Stimulated activated CD4-positive, alpha-beta T cell treated with anti-CD3 and anti-CD28 coated beads, Interleukin-4, amount 100 ng/mL, for 24 hours (primary cell): ENCODE measurements around the gene PDGFD.

ENCODE experiments used
- DNase-seq: peaks from one replicate; pipeline ENCODE4 v3.0.0-alpha.2; 2020

Gene PDGFD

DNA sequence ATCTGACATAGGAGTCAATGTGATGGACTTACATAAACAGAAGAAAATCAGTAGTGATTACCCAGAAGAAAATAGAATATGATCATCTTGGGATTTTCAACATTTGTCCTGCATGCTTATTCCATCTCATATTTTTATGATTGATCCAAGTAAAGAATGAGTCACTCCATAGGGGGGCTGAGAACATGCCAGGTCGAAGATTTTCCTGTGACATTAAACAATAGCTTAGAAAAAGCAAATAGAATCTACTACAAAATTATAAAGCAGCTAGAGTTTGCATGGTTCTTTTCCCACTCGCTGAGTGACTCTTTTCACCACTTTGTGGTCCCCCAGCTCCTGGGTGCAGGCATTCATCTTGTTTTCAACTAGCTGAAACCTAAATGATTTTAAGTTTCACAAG is 71.2 kb downstream of the PDGFD start:
- no peak for DNase-seq

DNA sequence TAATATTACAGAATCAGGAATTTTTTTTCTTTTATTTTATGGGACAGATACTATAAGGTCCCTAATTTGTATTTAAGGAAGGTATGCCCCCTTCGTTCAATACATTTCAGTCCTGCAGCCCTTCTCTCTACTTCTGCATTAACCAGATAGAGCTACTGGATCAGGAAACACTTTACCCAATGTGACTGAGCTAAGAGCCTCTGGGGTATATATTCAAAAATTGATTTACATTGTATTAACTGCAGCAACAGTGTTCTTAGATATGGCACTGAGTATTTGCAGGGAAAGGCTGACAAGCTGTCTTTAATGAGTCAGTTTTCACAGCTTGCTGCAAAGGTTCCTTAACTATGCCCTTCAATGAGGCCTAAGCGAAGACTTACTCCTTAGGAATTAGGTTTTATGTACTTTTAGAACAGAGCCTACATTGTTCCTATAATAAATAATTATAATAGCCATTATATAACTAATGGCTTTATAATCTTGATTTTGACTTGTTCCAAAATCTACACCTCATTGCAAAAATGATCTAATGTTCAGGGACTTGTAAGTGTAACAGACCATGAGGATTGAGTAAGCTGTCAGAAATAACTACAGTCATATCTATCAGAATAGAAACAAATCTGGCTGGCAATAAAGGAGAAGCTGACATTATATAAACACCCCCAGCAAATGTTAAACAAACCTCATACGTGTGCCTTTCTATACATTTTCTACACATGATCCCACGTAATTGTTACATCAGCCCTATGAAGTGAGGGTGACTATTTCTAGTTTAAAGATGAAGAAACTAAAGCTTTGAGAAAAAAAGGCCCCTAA is 72.5 kb downstream of the PDGFD start:
- no peak for DNase-seq

DNA sequence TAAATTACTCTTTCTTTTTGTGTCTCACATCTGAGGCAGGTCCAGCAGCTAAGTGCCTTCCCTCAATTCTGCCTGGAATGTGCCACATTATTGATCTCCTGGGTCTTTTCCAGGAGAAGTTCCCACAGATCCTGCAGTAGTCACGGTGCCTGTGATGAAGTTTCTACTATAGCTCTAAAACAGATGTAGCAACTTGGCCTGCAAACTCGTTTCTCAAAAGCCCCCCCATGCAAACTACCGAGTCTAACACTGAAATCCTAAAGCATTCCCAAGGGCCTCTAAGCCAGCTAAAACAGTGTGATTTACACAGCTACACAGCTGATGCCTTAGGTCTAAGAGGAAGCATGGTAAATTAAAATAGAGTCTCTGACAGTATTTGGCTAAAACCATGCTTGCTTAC is 73.2 kb downstream of the PDGFD start:
- no peak for DNase-seq

DNA sequence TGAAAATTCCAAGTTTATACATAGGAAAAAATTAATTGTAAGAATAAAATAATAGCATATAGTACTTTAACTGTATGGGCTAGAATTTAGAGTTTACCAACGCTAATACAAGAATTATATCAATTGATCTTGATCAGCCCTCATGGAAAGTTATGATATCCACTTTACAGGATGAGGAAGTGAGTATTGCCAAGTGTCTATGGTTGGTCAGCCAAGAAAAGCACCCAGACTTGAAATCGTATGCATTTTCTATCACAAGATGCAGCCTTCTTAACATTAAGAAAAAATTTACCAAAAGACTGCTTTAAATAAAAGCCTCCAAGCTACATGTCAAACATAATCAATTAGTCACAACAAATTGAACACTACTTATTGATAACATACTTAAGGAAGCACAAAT is 74.5 kb downstream of the PDGFD start:
- DNase-seq, result no peak

DNA sequence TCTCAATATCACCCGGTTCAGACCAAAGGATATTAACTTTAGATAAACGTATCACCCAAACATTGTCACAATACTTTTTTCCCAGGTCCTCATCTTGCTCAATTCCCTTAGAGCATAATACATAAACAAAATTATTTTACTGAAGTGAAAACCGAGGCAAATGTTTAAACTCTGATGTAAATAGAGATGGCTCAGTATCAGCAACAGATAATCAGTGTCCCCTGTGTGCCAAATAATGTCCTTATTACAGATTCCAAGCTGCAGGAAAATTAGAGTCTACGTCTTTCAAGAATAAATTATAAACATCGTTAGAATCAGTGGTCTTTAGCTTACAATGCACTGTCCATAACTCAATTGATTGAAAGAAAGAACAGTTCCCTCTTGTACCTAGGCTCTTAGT is 77.3 kb downstream of the PDGFD start:
- no peak for DNase-seq

DNA sequence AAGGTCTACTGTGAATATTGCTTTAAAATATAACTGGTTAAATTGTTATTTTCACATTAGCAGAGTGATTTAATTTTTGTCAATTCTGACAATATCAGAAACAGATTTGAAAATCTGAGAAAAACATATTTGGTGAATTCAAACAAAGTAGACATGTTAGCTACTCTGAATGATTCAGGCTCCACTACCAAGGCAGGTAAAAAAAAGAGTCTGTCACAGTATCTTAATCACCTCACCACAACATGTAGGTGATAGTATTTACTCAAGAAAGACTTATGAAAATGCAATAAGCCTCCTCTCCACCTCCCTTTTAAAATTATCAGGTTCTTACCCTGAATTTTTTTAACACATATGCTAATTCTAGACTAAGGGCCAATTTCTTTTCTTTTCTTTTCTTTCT is 85.0 kb downstream of the PDGFD start:
- DNase-seq, result no peak

DNA sequence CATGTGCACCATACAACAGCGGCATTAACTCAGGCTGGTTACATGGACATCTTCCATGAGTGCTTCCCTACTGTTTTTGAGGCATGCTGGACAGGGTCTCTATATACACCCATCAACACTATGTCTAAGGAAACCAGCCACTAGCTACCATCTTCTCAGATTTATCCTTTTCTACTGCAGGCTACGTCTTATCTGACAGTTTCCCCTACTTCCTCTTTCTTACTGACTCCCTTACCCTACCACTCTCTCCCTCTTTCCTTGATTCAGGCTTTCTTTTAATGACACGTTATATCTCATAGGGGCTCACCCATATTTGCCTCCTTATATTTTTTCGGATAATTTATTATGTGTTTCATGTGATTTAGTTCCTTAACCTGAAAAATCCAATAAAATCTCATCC is 85.7 kb downstream of the PDGFD start:
- DNase-seq, result no peak

DNA sequence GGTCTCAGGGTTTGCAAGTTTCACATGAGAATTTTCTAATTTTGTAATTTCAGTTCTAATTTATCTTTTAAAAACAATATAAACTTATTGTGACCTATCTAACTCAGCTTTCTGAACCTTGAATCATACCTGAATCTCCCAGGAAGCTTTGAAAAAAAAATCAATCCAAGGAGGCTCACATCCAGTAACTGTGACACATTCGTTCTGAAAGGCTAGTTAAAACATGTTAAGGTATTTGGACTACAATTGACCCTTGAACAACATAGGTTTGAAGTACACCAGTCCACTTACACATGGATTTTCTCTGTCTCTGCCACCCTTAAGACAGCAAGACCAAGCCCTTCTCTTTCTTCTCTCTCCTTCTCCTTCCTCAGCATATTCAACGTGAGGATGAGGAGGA is 87.5 kb downstream of the PDGFD start:
- DNase-seq, result no peak

DNA sequence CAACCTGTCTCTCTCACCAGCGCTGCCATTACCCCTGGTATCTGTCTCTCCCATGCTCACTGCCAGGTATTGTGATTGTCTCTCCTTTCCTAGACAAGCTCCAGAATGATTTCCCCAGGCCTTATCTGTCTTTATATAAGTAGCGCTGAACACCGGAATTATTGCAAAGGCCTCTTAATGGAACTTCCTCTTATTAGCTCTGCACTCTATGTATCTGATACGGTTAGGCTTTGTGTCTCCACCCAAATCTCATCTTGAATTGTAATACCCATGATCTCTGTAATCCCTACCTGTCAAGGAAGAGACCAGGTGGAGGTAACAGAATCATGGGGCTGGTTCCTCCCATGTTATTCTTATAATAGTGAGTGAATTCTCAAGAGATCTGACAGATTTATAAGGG is 88.2 kb downstream of the PDGFD start:
- no peak for DNase-seq

DNA sequence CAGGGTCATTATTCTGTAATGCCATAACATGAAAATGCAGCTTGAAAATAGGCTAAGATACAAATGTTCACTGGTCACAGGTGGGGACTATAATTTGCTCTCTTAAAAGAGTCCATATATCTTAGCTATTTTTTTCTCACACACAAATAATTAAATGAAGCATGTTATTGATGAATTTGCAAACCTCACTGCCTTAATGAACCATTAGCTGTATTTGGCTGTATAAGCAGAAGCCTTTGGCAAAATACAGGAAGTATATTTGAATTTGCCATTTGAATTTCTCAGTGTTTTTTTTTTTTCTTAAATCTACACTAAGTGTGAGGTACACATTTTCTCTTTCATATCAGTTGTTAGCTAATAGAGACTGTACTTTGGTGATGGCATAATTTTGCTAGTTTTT is 88.9 kb downstream of the PDGFD start:
- DNase-seq, result no peak

DNA sequence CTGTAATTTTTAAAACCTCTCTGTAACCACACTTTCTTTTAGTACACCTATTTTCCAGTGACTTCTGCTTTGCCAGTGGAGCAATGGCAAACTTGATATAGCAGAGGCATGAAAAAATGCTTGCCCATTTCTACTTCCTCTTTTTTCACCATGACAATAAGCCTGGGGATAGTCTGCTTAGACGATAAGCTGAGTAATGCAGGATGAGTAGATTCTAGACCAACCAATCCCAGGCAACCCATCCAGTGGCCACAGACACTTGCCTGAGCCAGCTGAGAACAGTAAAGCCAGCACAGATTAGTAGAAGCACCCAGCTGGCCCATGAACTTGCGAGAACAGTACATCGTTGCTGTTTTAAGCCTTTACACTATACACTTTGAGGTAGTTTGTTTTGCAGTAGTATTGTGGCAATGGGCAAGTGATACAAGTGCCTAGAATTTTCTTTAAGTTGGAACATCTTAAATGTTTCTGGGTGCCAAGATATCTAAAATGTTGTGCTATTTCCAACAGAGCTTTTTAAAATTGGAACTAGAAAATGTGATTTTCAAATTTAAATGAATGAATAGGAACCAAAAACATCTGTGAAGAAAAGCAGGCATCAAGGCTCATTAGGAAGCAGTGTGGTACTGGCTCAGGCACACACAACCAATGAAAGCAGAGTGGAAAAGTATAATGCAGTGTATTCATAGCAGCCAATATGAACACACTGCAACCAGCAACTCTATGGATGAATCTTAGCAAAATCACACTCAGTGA is 89.8 kb downstream of the PDGFD start:
- DNase-seq, result no peak

DNA sequence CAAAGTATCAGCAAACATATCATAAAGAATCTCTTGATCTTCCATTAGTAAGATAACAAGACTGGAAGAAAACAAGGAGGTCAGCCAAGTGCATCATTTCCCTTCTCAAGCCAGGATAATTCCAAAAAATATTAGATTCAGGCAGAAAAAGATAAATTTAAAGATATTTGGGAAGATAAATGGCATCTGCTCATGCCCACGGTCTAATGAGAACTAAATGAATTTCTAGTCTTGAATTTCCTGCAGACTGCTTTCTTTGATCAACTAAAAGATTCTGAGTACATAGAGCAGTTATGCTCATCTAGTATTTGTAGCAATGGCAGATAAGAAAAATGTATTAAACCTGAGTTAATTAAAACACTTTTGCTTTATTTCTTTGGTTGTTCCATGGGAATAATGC is 96.4 kb downstream of the PDGFD start:
- DNase-seq, result no peak

DNA sequence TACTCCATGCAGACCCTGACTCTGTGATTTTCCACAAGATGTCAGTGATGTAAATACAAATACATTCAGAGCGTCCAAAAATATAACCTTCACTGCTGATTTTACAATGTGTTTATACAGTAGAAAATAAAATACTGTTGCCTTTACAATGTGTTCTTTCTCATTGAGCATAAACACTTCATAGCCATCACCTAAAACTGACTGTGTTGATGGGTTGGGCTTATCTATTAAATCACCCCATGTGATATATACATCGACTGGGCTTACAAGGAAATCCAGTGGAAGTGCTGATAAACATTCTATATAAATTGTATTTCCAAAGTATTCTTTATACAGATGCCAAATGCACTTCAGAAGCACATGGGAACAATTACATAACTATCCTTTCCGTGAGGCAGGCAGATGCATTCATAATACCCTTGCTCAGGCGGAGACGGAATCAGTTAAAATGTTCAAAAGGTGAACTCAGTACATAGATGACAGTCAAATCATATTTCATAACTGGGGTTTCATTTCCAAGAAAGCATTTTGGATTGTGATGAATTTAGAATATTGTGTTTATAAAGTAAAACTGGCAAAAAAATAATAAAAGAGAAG is 99.8 kb downstream of the PDGFD start:
- no peak for DNase-seq

DNA sequence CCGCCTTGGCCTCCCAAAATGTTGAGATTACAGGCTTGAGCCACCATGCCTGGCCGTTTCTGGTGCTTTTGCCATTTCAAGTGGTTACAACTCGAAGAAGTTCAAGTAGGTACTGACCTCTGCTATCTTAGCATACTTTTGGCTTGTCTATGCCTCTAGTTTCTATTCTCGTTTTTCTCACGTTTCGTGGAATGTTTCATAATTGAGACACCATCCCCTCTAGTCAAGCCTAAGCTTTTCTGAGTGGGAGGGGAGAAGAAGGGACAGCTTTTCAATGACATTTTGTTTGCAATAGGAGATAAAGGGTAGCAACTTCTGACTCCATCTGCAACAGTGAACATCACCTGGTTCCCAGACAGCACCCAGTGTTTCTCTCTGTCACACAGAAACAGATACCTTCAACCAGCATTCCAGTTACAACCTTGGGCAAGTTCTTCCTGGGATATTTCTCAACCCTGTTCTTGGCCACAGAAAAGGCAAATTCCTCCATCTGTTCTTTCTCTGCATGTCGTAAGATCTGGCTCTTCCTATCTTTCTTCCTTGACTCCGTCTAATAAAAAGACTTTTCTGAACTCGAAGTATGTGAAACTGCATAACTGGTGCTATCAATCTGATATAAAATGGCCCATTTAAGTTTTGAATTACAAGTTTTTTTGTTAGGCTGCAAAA is 102.0 kb downstream of the PDGFD start:
- DNase-seq, result no peak

DNA sequence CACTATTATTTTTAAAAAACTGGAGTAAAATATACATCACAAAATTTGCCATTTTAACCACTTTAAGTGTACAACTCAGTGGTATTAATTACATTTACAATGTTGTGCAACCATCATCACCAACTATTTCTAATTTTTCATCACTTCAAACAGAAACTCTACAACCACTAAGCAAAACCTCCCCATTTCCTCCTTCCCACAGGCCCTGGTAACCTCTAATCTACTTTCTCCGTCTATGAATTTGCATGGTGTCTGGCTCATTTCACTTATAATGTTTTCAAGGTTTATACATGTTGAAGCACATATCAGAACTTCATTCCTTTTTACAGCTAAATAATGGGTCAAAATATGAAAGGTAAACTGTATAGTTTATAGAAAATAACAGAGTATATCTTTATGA is 103.1 kb downstream of the PDGFD start:
- DNase-seq, result no peak

DNA sequence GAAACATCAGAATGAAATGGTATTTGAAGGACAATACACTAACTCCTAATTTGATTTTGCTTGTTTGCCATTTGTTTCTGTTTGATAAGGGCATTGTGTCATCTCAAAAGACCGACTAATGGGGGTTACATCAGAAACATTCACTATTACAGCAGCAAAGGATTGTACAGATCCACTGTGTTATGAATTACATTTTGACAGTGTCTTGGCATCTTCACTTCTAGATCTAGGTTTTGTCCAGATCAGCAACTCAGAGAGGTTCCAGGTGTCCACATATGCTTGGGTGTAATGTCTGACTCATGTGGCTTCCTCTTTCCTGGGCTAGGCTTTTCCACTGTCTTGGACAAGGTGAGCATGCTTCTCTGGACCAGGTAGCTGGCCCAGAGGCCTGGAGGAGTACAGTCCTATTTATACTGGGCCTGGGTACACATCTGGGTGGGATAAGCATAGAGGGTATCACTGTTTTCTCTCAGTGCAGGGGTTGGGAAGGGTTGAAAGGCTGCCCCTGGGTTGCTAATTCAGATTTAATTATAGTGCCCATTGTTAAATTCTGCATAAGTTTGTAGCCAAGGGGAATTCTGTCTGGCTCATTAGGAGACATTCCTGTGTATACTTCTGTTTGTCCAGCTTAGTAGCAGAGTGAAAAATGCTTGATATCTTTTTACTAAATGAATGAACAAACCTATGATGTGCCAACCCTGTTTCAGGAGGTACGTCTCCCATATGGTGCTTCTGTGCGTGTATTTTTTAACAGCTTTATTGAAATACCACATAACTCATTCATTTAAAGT is 103.7 kb downstream of the PDGFD start:
- DNase-seq, result no peak

DNA sequence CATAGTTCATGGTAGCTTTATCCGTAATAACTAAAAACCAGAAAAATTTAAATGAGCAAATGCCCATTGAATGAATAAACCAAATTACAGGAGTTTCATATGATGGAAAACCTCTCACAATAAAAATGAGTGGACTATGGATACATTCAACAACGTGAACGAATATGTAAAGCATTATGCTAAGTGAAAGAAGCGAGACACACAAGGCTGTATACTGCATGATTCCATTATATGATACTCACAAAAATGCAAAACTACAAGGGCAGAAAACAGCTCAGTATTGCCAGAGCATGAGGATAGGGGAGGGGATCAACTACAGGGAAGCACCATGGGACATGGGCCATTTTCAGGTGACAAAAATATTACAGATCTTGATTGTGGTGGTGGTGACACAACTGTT is 105.3 kb downstream of the PDGFD start:
- DNase-seq, result no peak

DNA sequence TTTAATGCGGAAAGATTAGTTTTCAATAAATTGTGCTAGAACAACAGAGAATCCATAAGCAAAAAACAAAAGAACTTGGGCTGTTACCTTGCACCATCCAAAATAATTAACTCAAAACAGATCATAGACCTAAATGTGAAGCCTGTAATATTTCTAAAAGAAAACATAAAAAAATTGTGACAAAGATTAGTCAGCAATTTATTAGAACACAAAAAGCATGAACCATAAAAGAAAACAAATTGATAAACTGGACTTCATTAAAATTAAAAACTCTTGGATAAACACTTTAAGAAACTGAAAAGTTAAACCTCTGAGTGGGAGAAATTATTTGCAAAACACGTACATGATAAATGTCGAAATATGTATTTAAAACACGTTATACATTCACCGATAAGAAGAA is 106.0 kb downstream of the PDGFD start:
- DNase-seq, result no peak

DNA sequence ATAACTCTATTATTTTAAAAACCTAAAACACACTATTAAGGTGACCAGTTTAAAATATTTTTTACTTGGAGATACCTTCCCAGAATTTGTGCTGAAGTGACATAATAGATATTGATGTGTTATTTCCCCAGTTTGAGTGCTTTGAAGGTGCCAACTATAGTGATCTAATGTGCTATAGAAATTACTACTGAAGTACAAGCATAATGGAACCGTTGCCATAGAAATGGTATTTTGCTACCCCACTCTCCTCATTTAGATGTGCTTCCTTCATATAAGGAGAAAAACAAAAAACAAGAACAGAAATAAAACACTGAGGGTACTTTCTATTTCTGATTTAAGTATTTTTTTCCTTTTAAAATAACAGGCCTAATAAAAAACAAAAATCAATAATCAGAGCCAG is 108.4 kb downstream of the PDGFD start:
- no peak for DNase-seq

DNA sequence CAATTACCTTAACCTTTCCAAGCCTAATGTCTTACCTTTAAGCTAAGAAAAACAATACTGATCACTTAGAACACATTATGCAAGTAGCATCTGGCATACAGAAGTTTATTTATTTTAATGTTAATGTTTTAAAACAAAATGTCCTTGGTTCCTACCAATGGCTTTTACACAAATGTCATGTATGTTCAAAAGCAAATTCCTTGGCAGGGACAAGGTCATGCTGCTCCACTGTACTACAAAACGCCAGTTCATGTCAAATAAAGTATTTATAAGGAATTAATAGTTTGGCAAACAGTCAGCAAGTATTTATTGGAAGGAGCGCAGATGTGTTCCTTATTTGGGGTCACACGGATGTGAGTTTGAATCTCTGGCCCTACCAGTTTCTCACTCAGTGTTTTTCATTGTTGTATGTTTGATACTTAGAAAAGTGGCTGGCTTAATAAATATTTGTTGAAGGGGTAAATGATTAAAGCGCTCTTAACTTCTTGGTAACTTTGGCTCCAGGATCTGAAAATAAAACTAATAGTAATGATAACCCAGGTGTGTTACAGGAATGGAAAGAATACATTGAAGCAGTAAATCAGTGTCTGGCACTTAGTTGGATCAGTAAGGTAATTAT is 108.9 kb downstream of the PDGFD start:
- DNase-seq, result no peak

DNA sequence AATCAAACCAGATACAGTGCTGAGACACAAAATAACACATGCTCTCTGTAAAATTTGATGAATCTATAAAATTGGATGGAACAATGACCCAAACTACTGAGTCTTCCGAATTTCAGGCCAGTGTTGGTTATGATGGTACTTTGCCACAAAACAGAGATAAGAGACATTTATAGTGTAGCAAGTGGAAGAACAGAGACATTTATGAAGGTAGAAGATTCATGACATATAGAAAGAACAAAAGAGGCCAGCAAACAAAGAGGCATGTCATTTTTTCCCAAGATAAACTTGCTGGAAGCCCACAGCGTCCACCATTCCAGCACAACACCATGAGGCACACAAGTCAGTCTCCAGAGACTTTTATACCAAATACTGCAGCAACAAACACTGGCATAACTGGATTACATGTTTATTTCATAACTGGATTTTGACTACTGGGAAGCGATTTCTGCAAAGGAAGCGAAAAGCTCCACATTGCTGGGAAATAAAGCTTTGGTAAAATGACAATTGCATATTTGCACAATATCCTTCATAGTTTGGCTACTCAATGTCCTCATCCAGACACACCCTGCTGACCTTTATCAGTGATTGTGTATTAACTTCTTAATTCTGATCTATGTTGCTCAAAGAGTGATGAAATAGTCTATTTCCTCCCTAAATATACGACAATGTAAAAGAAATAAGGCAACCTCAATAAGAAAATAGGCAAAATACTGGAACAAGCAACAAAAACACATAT is 110.0 kb downstream of the PDGFD start:
- no peak for DNase-seq

DNA sequence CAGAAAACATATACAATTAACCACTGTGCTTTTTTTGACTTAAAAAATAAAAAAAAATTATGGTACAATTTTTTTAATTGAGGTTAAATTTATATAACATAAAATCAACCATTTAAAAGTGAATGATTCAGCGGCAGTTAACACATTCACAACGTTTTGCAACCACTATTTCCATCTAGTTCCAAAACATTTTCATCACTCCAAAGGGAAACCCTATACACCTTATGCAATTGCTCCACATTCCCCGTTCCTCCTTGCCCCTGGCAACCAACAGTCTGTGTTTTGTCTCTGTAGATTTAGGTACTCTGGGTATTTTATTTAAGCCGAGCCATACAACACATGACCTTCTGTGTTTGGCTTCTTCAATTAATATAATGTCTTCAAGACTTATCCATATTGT is 112.2 kb downstream of the PDGFD start:
- DNase-seq, result no peak
